Measurements from ENCODE around the gene PRKCH. TPM values are rescaled to one million over a fixed set of nuclear protein-coding genes. Genes with fewer than 3 reads are reported as not detected.

PRKCH gene
- total RNA-seq, 3 donors from 2014 or later (not counting 1 experiment from before 2014, with no cell fraction given), result 610 to 756 (median 618) TPM

DNA sequence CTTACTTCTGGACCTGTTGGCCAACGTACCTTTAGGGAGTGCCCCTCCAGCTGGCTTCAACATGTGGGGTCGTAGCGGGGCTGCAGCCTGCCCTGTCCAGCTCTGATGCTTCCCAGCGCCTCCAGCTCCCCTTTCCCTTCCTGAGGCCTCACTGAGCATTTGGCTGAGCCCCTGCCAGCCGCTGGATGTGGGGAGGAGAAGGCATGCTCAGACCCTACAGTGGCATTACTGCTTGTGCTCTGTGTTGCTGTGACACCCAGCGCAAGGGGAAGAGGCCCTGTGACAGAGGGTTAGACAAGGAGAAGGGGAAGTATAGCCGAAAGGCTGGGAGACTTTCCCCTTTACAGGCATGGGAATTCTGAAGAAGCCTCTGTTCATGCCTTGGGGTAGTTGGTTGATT is 145.9 kb downstream of the PRKCH start:
- 86% methylated on average over 7 of the region's 7 CpGs for WGBS (ENCODE audit: insufficient coverage)

DNA sequence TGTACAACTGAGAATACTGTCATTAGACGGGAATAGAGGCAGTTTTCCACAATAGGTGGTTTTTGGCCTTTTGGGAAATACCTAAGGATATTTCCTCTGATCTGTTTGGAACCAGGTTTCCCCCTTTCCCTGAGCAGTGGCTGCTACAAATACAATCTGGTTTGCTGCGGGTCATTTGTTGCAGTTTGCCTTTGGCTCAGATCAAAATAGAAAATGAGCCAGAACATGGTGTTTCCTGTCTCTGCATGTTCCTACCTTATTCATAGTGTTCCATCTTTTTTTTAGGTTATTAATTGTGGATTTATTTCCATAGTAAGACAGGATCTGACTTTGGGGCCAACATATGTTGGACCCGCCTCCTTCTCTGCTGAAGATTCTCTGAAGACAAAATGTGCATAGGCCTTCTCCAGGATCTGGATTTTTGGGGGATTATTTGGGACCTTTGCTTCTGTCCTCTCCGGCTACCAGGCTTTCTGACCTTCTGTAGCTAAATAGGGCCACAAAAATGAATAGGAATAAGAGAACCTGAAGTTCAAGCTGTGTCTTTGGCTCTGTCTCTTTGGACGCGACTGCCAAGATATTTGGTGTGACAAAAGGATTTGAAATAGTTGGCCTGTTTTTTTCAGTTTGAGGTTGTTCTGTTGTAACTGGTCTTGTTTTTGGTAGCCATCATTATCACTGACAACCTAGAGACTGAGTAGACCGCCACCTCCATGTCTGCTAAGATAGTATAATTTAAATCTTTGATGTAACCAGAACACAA is 146.9 kb downstream of the PRKCH start:
- TF ChIP-seq, protein P1, sequence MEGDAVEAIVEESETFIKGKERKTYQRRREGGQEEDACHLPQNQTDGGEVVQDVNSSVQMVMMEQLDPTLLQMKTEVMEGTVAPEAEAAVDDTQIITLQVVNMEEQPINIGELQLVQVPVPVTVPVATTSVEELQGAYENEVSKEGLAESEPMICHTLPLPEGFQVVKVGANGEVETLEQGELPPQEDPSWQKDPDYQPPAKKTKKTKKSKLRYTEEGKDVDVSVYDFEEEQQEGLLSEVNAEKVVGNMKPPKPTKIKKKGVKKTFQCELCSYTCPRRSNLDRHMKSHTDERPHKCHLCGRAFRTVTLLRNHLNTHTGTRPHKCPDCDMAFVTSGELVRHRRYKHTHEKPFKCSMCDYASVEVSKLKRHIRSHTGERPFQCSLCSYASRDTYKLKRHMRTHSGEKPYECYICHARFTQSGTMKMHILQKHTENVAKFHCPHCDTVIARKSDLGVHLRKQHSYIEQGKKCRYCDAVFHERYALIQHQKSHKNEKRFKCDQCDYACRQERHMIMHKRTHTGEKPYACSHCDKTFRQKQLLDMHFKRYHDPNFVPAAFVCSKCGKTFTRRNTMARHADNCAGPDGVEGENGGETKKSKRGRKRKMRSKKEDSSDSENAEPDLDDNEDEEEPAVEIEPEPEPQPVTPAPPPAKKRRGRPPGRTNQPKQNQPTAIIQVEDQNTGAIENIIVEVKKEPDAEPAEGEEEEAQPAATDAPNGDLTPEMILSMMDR (IDR thresholded peaks at IDR 0.05), result no peak
- no peak overlapping the region for H3K4me3 Mint-ChIP-seq
- WGBS (ENCODE audit: insufficient coverage), result 93% methylated on average over 6 of the region's 7 CpGs
- H3K4me1 ChIP-seq (ENCODE audit: control insufficient read depth, insufficient read depth, low read length), result peaks cover 54% of the 10 kb centered on the region
- no peak for DNase-seq
- H3K27me3 Mint-ChIP-seq (ENCODE audit: low read depth in 2 of 2), result no peaks in the 10 kb centered on the region
- peaks cover 75 to 96% of the 10 kb centered on the region in 2 donors for H3K4me1 Mint-ChIP-seq
- no peaks in the 10 kb centered on the region for H3K9me3 Mint-ChIP-seq
- H3K4me3 ChIP-seq (ENCODE audit: low read length), result no peak overlapping the region
- no peak overlapping the region for H3K27ac Mint-ChIP-seq
- H3K36me3 Mint-ChIP-seq, result peaks cover 17% of the 10 kb centered on the region
- no peaks in the 10 kb centered on the region for H3K27me3 ChIP-seq (ENCODE audit: control insufficient read depth, insufficient read depth, low read length)
- H3K27ac ChIP-seq (ENCODE audit: low read length), result no peak overlapping the region
- no peaks in the 10 kb centered on the region for H3K9me3 ChIP-seq (ENCODE audit: control insufficient read depth, insufficient read depth, low read length)
- intact Hi-C loops (cut with micrococcal nuclease), result no loop called here
- peaks cover 36% of the 10 kb centered on the region for H3K36me3 ChIP-seq (ENCODE audit: control insufficient read depth, insufficient read depth, low read length)
- no peak for ATAC-seq

More for the DNA sequence above, 145.9 kb downstream of the PRKCH start:
- Mint-ChIP-seq H3K27ac (no peak overlapping the region), H3K9me3 (no peaks in the 10 kb centered on the region), H3K4me1 (peaks cover 71 to 92% of the 10 kb centered on the region in 2 donors), H3K4me3 (no peak overlapping the region), H3K36me3 (peaks cover 17% of the 10 kb centered on the region), H3K27me3 (ENCODE audit: low read depth in 2 of 2) (no peaks in the 10 kb centered on the region)
- ATAC-seq, result no peak
- TF ChIP-seq, protein P1 (IDR thresholded peaks at IDR 0.05), result no peak
- peaks cover 45% of the 10 kb centered on the region for H3K36me3 ChIP-seq (ENCODE audit: control insufficient read depth, insufficient read depth, low read length)
- no peak for DNase-seq
- peaks cover 45% of the 10 kb centered on the region for H3K4me1 ChIP-seq (ENCODE audit: control insufficient read depth, insufficient read depth, low read length)
- H3K4me3 ChIP-seq (ENCODE audit: low read length), result no peak overlapping the region
- intact Hi-C loops (cut with micrococcal nuclease), result no loop called here
- no peaks in the 10 kb centered on the region for H3K27me3 ChIP-seq (ENCODE audit: control insufficient read depth, insufficient read depth, low read length)
- H3K9me3 ChIP-seq (ENCODE audit: control insufficient read depth, insufficient read depth, low read length), result no peaks in the 10 kb centered on the region
- H3K27ac ChIP-seq (ENCODE audit: low read length), result no peak overlapping the region

DNA sequence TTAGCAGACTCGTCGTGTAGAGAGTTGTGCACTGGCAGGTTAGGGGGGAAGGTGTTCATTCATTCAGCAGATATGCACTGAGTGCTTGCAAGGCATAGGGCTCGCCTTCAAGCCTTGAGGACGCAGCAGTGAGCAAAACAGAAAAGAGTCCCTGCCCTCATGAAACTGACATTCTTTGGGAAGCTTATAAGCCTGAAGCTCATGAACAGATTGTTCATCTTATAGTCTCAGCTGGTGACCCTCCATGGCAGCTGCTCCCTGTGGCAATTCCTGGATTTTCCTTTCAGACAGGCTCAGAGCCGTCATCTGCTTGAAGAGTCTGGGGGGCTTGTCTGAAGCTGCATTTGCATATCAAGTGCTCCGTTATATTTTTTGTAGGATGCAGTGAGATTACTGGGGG is 148.4 kb downstream of the PRKCH start:
- H3K4me1 Mint-ChIP-seq, result peaks cover 90 to 95% of the 10 kb centered on the region in 2 donors
- no peak for ATAC-seq
- no peaks in the 10 kb centered on the region for H3K9me3 Mint-ChIP-seq
- peaks cover 67% of the 10 kb centered on the region for H3K4me1 ChIP-seq (ENCODE audit: control insufficient read depth, insufficient read depth, low read length)
- peak overlapping the region; percentile 31 for H3K4me3 Mint-ChIP-seq
- H3K27ac Mint-ChIP-seq, result no peak overlapping the region
- H3K9me3 ChIP-seq (ENCODE audit: control insufficient read depth, insufficient read depth, low read length), result no peaks in the 10 kb centered on the region
- TF ChIP-seq, protein P1 (IDR thresholded peaks at IDR 0.05), result no peak
- peaks cover 5% of the 10 kb centered on the region for H3K36me3 Mint-ChIP-seq
- DNase-seq, result no peak
- H3K27me3 ChIP-seq (ENCODE audit: control insufficient read depth, insufficient read depth, low read length), result no peaks in the 10 kb centered on the region
- 92% methylated on average over 6 of the region's 6 CpGs for whole genome bisulfite sequencing (ENCODE audit: insufficient coverage)
- peaks cover 31% of the 10 kb centered on the region for H3K36me3 ChIP-seq (ENCODE audit: control insufficient read depth, insufficient read depth, low read length)
- no peaks in the 10 kb centered on the region for H3K27me3 Mint-ChIP-seq (ENCODE audit: low read depth in 2 of 2)
- H3K4me3 ChIP-seq (ENCODE audit: low read length), result no peak overlapping the region
- no peak overlapping the region for H3K27ac ChIP-seq (ENCODE audit: low read length)
- intact Hi-C loops (cut with micrococcal nuclease), result loop anchor here (10.0 kb wide), 1 partner anchor 125 kb away; no protein-coding TSS in a partner anchor

Data from natural killer cell (primary cell).